NCI-H1105 treated with DMSO at 0.1 percent for 48 hours (cell line): ENCODE measurements around the gene KRTAP27-1.

ENCODE experiments used
- DNase-seq: peaks from one replicate; lab custom pipeline; 2025; lab: John Stamatoyannopoulos, UW

Gene KRTAP27-1

DNA sequence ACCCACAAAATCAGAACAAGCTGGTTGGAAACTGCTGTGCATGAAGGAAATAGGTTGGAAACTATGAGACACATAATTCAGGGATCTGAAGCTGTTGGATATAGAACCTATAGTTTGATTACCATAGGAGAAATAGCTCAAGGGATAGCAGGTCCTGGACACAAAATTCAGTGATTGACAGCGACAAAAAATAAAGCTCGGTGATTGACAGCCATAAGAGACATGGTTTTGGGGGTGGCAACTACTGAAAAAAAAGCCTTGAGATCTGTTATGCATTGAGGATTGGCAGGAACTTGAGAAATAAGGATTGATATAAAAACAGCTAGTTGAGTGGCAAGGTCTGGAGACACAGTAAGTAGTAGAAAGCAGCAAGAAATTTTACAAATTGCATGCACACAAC, 48.3 kb downstream of the KRTAP27-1 start, which contains the start of gene KRTAP25-1:
Gene KRTAP25-1 (minus strand): TSS at position 300 of the 400 bp plus-strand sequence. CDS start 24 bp downstream, at position 276.
- DNase-seq = no peak
